ENCODE data around the gene DCLK1. TPM values are rescaled to one million over a fixed set of nuclear protein-coding genes. Genes with fewer than 3 reads are reported as not detected.

The DCLK1 gene
- total RNA-seq, 1 experiment from 2014 or later, result not detected

DNA sequence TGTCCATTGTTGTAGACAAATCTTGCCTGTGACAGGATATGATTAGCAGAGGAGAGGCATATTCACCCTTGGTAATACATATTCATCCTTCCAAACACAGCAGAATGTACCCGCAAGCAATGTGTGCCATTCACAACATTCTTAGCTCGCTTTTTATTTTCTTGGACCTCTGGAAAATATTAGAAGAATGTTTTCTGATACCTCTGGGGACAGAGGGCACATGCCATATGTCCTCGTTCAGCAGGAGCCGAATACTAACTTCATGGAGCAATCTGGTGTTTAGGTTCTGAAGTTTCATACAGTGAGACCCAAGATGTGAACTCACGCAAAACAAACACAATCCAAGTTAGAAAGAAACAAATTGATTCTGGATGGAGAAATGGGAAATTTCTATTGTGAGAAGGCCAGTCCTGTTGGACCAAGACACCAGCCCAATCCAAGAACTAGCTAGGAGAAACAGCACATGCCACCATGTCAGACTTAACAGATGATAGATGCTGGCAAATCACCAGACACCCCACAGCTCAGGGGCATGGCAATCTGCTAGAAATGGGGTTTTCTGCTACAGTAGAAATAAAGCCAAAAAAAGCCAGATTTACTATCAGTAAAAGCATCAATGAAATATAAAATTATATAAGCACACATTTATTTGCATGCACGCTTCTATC lies 297.4 kb downstream of the DCLK1 start:
- no TSS peak for BruUV-seq (replicated peaks)
- DNase-seq, result no peak
- Mint-ChIP-seq H3K9me3 (ENCODE audit: unreplicated experiment) (no peaks in the 10 kb centered on the region), H3K27me3 (ENCODE audit: insufficient read depth, unreplicated experiment) (peaks cover 1% of the 10 kb centered on the region), H3K36me3 (ENCODE audit: insufficient read depth, unreplicated experiment) (no peaks in the 10 kb centered on the region), H3K4me3 (ENCODE audit: unreplicated experiment) (no peak overlapping the region), H3K4me1 (ENCODE audit: low read depth, unreplicated experiment) (no peaks in the 10 kb centered on the region), H3K27ac (ENCODE audit: unreplicated experiment) (no peak overlapping the region)
- TF ChIP-seq CTCF (IDR thresholded peaks at IDR 0.05; ENCODE audit: insufficient read depth in 1 of 2, low read depth in 1 of 2, low read length in 1 of 2, severe bottlenecking in 1 of 2, unreplicated experiment in 1 of 2), result no peak
- ChIA-PET POLR2A (no interaction called here), CTCF (interaction anchor here (0.6 kb wide), 1 partner anchor 107 kb away, joined by 4 read pairs; no protein-coding TSS in a partner anchor)
- peaks cover 1% of the 10 kb centered on the region for H3K27me3 ChIP-seq (replicated peaks; ENCODE audit: control insufficient read depth, insufficient read depth, low read length)
- intact Hi-C loops (cut with micrococcal nuclease; ENCODE audit: unreplicated experiment), result loop anchor here (10.0 kb wide), 1 partner anchor 111 kb away; no protein-coding TSS in a partner anchor
- H3K36me3 ChIP-seq (ENCODE audit: control insufficient read depth, insufficient read depth, low read length), result no peaks in the 10 kb centered on the region
- H3K4me3 ChIP-seq (ENCODE audit: low read depth, low read length), result no peak overlapping the region
- no peaks in the 10 kb centered on the region for H3K9me3 ChIP-seq
- H3K4me1 ChIP-seq, result no peaks in the 10 kb centered on the region

DNA sequence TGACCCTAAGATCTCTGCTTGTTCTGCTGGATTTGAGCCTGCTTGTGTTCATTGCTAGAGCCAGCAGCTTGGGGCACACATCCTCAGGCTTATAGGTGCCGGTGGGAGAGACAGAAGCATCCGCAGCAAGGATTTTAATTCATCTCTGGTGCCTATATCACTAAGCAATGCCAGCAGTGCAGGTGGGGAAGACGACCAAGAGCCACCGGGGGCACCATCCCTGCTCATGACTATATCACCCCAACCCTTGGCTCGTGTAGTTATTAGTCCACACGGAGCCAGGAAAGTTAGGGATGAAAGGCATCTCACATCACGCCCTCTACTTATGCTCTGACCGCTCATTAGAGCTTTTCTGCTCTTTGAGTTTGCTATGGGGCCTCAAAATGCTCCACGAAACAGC lies 298.2 kb downstream of the DCLK1 start:
- Mint-ChIP-seq H3K27me3 (ENCODE audit: insufficient read depth, unreplicated experiment) (peaks cover 3% of the 10 kb centered on the region), H3K4me3 (ENCODE audit: unreplicated experiment) (no peak overlapping the region), H3K9me3 (ENCODE audit: unreplicated experiment) (no peaks in the 10 kb centered on the region), H3K36me3 (ENCODE audit: insufficient read depth, unreplicated experiment) (no peaks in the 10 kb centered on the region), H3K4me1 (ENCODE audit: low read depth, unreplicated experiment) (no peaks in the 10 kb centered on the region), H3K27ac (ENCODE audit: unreplicated experiment) (no peak overlapping the region)
- POLR2A ChIA-PET, result no interaction called here
- Histone ChIP-seq H3K9me3 (no peaks in the 10 kb centered on the region), H3K4me3 (ENCODE audit: low read depth, low read length) (no peak overlapping the region), H3K27me3 (replicated peaks; ENCODE audit: control insufficient read depth, insufficient read depth, low read length) (peaks cover 1% of the 10 kb centered on the region), H3K36me3 (ENCODE audit: control insufficient read depth, insufficient read depth, low read length) (no peaks in the 10 kb centered on the region), H3K4me1 (no peaks in the 10 kb centered on the region)
- BruUV-seq (replicated peaks), result no TSS peak
- intact Hi-C loops (cut with micrococcal nuclease; ENCODE audit: unreplicated experiment), result loop anchor here (10.0 kb wide), 1 partner anchor 112 kb away; no protein-coding TSS in a partner anchor
- DNase-seq, result no peak
- CTCF ChIA-PET, result interaction anchor here (0.6 kb wide), 1 partner anchor 107 kb away, joined by 4 read pairs; no protein-coding TSS in a partner anchor
- TF ChIP-seq CTCF (IDR thresholded peaks at IDR 0.05; ENCODE audit: insufficient read depth in 1 of 2, low read depth in 1 of 2, low read length in 1 of 2, severe bottlenecking in 1 of 2, unreplicated experiment in 1 of 2), result no peak

GRCh38 chr13:35832551-35832950 lies 298.6 kb downstream of the DCLK1 start:
- H3K4me3 ChIP-seq (ENCODE audit: low read depth, low read length), result no peak overlapping the region
- no peaks in the 10 kb centered on the region for H3K36me3 ChIP-seq (ENCODE audit: control insufficient read depth, insufficient read depth, low read length)
- Mint-ChIP-seq H3K4me3 (ENCODE audit: unreplicated experiment) (no peak overlapping the region), H3K4me1 (ENCODE audit: low read depth, unreplicated experiment) (no peaks in the 10 kb centered on the region), H3K9me3 (ENCODE audit: unreplicated experiment) (no peaks in the 10 kb centered on the region), H3K36me3 (ENCODE audit: insufficient read depth, unreplicated experiment) (no peaks in the 10 kb centered on the region), H3K27me3 (ENCODE audit: insufficient read depth, unreplicated experiment) (peaks cover 3% of the 10 kb centered on the region), H3K27ac (ENCODE audit: unreplicated experiment) (no peak overlapping the region)
- H3K27me3 ChIP-seq (replicated peaks; ENCODE audit: control insufficient read depth, insufficient read depth, low read length), result peaks cover 1% of the 10 kb centered on the region
- no peak for DNase-seq
- no peaks in the 10 kb centered on the region for H3K4me1 ChIP-seq
- no peaks in the 10 kb centered on the region for H3K9me3 ChIP-seq
- ChIA-PET CTCF (no interaction called here), POLR2A (no interaction called here)
- intact Hi-C loops (cut with micrococcal nuclease; ENCODE audit: unreplicated experiment), result loop anchor here (10.0 kb wide), 1 partner anchor 112 kb away; no protein-coding TSS in a partner anchor
- no peak for TF ChIP-seq CTCF (IDR thresholded peaks at IDR 0.05; ENCODE audit: insufficient read depth in 1 of 2, low read depth in 1 of 2, low read length in 1 of 2, severe bottlenecking in 1 of 2, unreplicated experiment in 1 of 2)
- no TSS peak for BruUV-seq (replicated peaks)
